HEK293 (cell line): ENCODE data around the gene KIAA1958.
A peak's percentile ranks its signal among the peaks of the same experiment; 100 is the strongest.

Source experiments
- CTCF ChIA-PET: fragments of 350-600 bp; formaldehyde crosslinking; extraction: SDS; loops from one replicate; lab custom pipeline; 2021; ENCODE audit warnings: antibody characterized with exemption; lab: Yijun Ruan, JAX
- POLR2A ChIA-PET: fragments of 300-600 bp; formaldehyde crosslinking; extraction: SDS; loops from one replicate; lab custom pipeline; 2020; ENCODE audit warnings: antibody characterized with exemption, inconsistent platforms; lab: Yijun Ruan, JAX
- H3K27ac ChIP-seq: fragments of 200-500 bp; sonication (Bioruptor generic); 2 replicates; pipeline ENCODE4 v1.5.1; 2014; ENCODE audit warnings: low read depth, low read length, control low read depth, inconsistent platforms; ENCODE audit errors: extremely low read depth
- H3K36me3 ChIP-seq, 2 experiments: fragments of 200-500 bp in 1 of 2; sonication (Bioruptor generic) in 1 of 2; 1 replicate in 1 of 2; 2 replicates in 1 of 2; pipeline ENCODE4 v1.5.1; 2014 to 2017; ENCODE audit warnings: inconsistent platforms in 2 of 2, low read length in 2 of 2; ENCODE audit not compliant: control insufficient read depth in 2 of 2, insufficient read depth in 1 of 2
- H3K4me1 ChIP-seq: fragments of 200-500 bp; sonication (Bioruptor generic); 2 replicates; pipeline ENCODE4 v1.5.1; 2014; ENCODE audit warnings: mild to moderate bottlenecking, low read length, inconsistent platforms; ENCODE audit not compliant: control insufficient read depth, insufficient read depth
- H3K4me3 ChIP-seq: 2 replicates; pipeline ENCODE4 v1.5.1; 2011; ENCODE audit warnings: low read depth, mild to moderate bottlenecking, control low read depth, low read length, moderate library complexity
- H3K9me3 ChIP-seq: fragments of 200-500 bp; sonication (Bioruptor generic); 2 replicates; pipeline ENCODE4 v1.5.1; 2014; ENCODE audit warnings: low read depth, low read length, inconsistent platforms; ENCODE audit not compliant: control insufficient read depth, insufficient read depth
- FEZF1 ChIP-seq: fragments of 450-650 bp; formaldehyde crosslinking; IDR thresholded peaks from 2 replicates; pipeline ENCODE4 v1.5.1; 2016; ENCODE audit warnings: missing biosample characterization, missing genetic modification characterization
- HOXA7 ChIP-seq: sonication (generic); formaldehyde crosslinking; IDR thresholded peaks from 2 replicates; pipeline ENCODE4 v1.8.1; 2022; ENCODE audit warnings: missing genetic modification reagents, borderline replicate concordance
- KLF1 ChIP-seq: fragments of 450-650 bp; formaldehyde crosslinking; IDR thresholded peaks from 2 replicates; pipeline ENCODE4 v1.5.1; 2016; ENCODE audit warnings: missing biosample characterization, missing genetic modification characterization
- PRDM10 ChIP-seq: fragments of 450-650 bp; formaldehyde crosslinking; IDR thresholded peaks from 2 replicates; pipeline ENCODE4 v1.5.1; 2016; ENCODE audit warnings: missing biosample characterization, missing genetic modification characterization
- SCRT1 ChIP-seq: fragments of 450-650 bp; formaldehyde crosslinking; IDR thresholded peaks from 2 replicates; pipeline ENCODE4 v1.5.1; 2016; ENCODE audit warnings: missing biosample characterization, missing genetic modification characterization, borderline replicate concordance
- SP3 ChIP-seq: fragments of 450-650 bp; formaldehyde crosslinking; IDR thresholded peaks from 2 replicates; pipeline ENCODE4 v1.5.1; 2016; ENCODE audit warnings: missing biosample characterization, missing genetic modification characterization
- SP7 ChIP-seq: fragments of 450-650 bp; formaldehyde crosslinking; IDR thresholded peaks from 2 replicates; pipeline ENCODE4 v1.5.1; 2016; ENCODE audit warnings: missing biosample characterization, missing genetic modification characterization
- TRIM28 ChIP-seq: IDR thresholded peaks from 2 replicates; pipeline ENCODE4 v1.6.1; 2011; ENCODE audit warnings: low read length, control low read depth, borderline replicate concordance
- TSHZ1 ChIP-seq: fragments of 450-650 bp; formaldehyde crosslinking; IDR thresholded peaks from 2 replicates; pipeline ENCODE4 v1.5.1; 2016; ENCODE audit warnings: missing biosample characterization, missing genetic modification characterization, borderline replicate concordance
- ZFP37 ChIP-seq: fragments of 450-650 bp; formaldehyde crosslinking; IDR thresholded peaks from 2 replicates; pipeline ENCODE4 v1.5.1; 2016; ENCODE audit warnings: missing biosample characterization, missing genetic modification characterization
- ZNF140 ChIP-seq: fragments of 450-650 bp; formaldehyde crosslinking; IDR thresholded peaks from 2 replicates; pipeline ENCODE4 v1.5.1; 2016; ENCODE audit warnings: missing biosample characterization, missing genetic modification characterization
- ZNF174 ChIP-seq: fragments of 450-650 bp; formaldehyde crosslinking; IDR thresholded peaks from 2 replicates; pipeline ENCODE4 v1.5.0; 2017; ENCODE audit warnings: missing biosample characterization, mild to moderate bottlenecking, missing genetic modification characterization
- ZNF184 ChIP-seq: fragments of 450-650 bp; IDR thresholded peaks from 2 replicates; pipeline ENCODE4 v1.5.1; 2018; ENCODE audit warnings: missing biosample characterization, mild to moderate bottlenecking, missing genetic modification characterization
- ZNF202 ChIP-seq: fragments of 450-650 bp; formaldehyde crosslinking; IDR thresholded peaks from 2 replicates; pipeline ENCODE4 v1.5.1; 2016; ENCODE audit warnings: missing biosample characterization, missing genetic modification characterization, borderline replicate concordance
- ZNF221 ChIP-seq: fragments of 450-650 bp; formaldehyde crosslinking; IDR thresholded peaks from 2 replicates; pipeline ENCODE4 v1.5.1; 2017; ENCODE audit warnings: missing biosample characterization, missing genetic modification characterization, borderline replicate concordance
- ZNF324 ChIP-seq: fragments of 450-650 bp; formaldehyde crosslinking; IDR thresholded peaks from 2 replicates; pipeline ENCODE4 v1.5.1; 2016; ENCODE audit warnings: missing biosample characterization, missing genetic modification characterization
- ZNF341 ChIP-seq: fragments of 450-650 bp; formaldehyde crosslinking; IDR thresholded peaks from 2 replicates; pipeline ENCODE4; 2016; ENCODE audit warnings: low read depth, missing biosample characterization, missing genetic modification characterization
- ZNF391 ChIP-seq: fragments of 450-650 bp; formaldehyde crosslinking; IDR thresholded peaks from 2 replicates; pipeline ENCODE4 v1.5.1; 2016; ENCODE audit warnings: low read depth, missing biosample characterization, missing genetic modification characterization, borderline replicate concordance
- ZNF416 ChIP-seq: fragments of 450-650 bp; formaldehyde crosslinking; IDR thresholded peaks from 2 replicates; pipeline ENCODE4 v1.5.1; 2016; ENCODE audit warnings: missing biosample characterization, missing genetic modification characterization
- ZNF473 ChIP-seq: fragments of 450-650 bp; formaldehyde crosslinking; IDR thresholded peaks from 2 replicates; pipeline ENCODE4 v1.5.1; 2017; ENCODE audit warnings: missing biosample characterization, missing genetic modification characterization
- ZNF580 ChIP-seq: fragments of 450-650 bp; formaldehyde crosslinking; IDR thresholded peaks from 2 replicates; pipeline ENCODE4 v1.5.1; 2016; ENCODE audit warnings: missing biosample characterization, missing genetic modification characterization
- ZNF596 ChIP-seq: fragments of 450-650 bp; IDR thresholded peaks from 2 replicates; pipeline ENCODE4 v1.5.0; 2018; ENCODE audit warnings: missing biosample characterization, mild to moderate bottlenecking, missing genetic modification characterization, moderate library complexity
- ZNF623 ChIP-seq: fragments of 450-650 bp; formaldehyde crosslinking; IDR thresholded peaks from 2 replicates; pipeline ENCODE4 v1.5.1; 2016; ENCODE audit warnings: missing biosample characterization, missing genetic modification characterization
- ZNF660 ChIP-seq: fragments of 450-650 bp; IDR thresholded peaks from 2 replicates; pipeline ENCODE4 v1.5.1; 2018; ENCODE audit warnings: missing biosample characterization, mild to moderate bottlenecking, missing genetic modification characterization
- ZNF670 ChIP-seq: fragments of 450-650 bp; formaldehyde crosslinking; IDR thresholded peaks from 2 replicates; pipeline ENCODE4 v1.5.1; 2016; ENCODE audit warnings: missing biosample characterization, missing genetic modification characterization, low read depth
- ZNF785 ChIP-seq: fragments of 450-650 bp; formaldehyde crosslinking; IDR thresholded peaks from 2 replicates; pipeline ENCODE4 v1.5.1; 2016; ENCODE audit warnings: missing biosample characterization, missing genetic modification characterization
- ZSCAN16 ChIP-seq: fragments of 450-650 bp; formaldehyde crosslinking; IDR thresholded peaks from 2 replicates; pipeline ENCODE4 v1.5.1; 2016; ENCODE audit warnings: missing biosample characterization, missing genetic modification characterization
- ZSCAN23 ChIP-seq: fragments of 450-650 bp; formaldehyde crosslinking; IDR thresholded peaks from 2 replicates; pipeline ENCODE4 v1.5.1; 2016; ENCODE audit warnings: missing biosample characterization, missing genetic modification characterization
- ZSCAN30 ChIP-seq: fragments of 450-650 bp; IDR thresholded peaks from 2 replicates; pipeline ENCODE4 v1.5.1; 2018; ENCODE audit warnings: missing biosample characterization, mild to moderate bottlenecking, missing genetic modification characterization, moderate library complexity
- TF ChIP-seq, protein P1 (sequence below): fragments of 450-650 bp; formaldehyde crosslinking; IDR thresholded peaks from 2 replicates; pipeline ENCODE4 v1.5.1; 2016; ENCODE audit warnings: missing biosample characterization, missing genetic modification characterization

The KIAA1958 gene

GRCh38 chr9:112486221-112487007 is at the start of gene KIAA1958 (continued):
- TF ChIP-seq ZNF416 (tag by site-specific recombination): no peak
- TF ChIP-seq ZNF221: no peak
- TF ChIP-seq SCRT1 (tag by site-specific recombination): peak; percentile 65; the same call in 1 of the 2 replicates
- TF ChIP-seq ZNF660 (tag by site-specific recombination): 0 out of 2 replicates have a peak, but pooled peaks have one; percentile 16
- peak; percentile 63; the same call in 1 of the 2 replicates for TF ChIP-seq TRIM28
- TF ChIP-seq SP7 (tag by site-specific recombination): peak; percentile 75
- no peak for TF ChIP-seq ZNF670 (tag by site-specific recombination)
- peak; percentile 85; the same call in 1 of the 2 replicates for TF ChIP-seq ZSCAN30
- TF ChIP-seq SP3: peak; percentile 45; the same call in 1 of the 2 replicates
- TF ChIP-seq ZSCAN16: peak; percentile 99
- TF ChIP-seq ZNF202 (tag by site-specific recombination): no peak
- TF ChIP-seq, all 188 proteins: peak for 49

DNA sequence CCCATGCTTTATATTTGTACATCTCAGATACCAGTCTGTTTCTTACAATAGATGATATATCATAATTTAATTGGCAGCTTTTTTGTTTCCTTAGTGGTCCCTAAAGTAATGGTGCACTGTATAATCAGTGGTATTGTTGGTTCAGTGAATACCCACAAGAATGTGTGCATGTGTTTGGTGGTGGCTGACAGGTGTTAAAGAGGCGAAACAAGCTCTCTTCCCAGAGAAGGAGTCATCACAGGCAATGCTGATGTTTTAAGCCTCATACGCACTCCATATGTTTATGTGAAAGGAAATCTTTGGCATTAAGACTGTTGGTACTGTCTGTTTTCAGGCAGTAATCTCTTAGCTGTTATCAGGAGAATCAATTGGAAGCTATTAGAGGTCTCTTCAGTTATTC is 49.2 kb upstream of the KIAA1958 start:
- POLR2A ChIA-PET: no interaction called here
- CTCF ChIA-PET: interaction anchor here (0.7 kb wide), 1 partner anchor 1090 kb away, joined by 3 read pairs; no protein-coding TSS in a partner anchor

More for the DNA sequence above, 49.2 kb upstream of the KIAA1958 start:
- H3K4me1 ChIP-seq: no peaks in the 10 kb centered on the region
- H3K9me3 ChIP-seq: no peaks in the 10 kb centered on the region
- no peak overlapping the region for H3K27ac ChIP-seq
- no peaks in the 10 kb centered on the region; a peak in 1 of 3 replicates for H3K36me3 ChIP-seq
- TF ChIP-seq, protein P1, sequence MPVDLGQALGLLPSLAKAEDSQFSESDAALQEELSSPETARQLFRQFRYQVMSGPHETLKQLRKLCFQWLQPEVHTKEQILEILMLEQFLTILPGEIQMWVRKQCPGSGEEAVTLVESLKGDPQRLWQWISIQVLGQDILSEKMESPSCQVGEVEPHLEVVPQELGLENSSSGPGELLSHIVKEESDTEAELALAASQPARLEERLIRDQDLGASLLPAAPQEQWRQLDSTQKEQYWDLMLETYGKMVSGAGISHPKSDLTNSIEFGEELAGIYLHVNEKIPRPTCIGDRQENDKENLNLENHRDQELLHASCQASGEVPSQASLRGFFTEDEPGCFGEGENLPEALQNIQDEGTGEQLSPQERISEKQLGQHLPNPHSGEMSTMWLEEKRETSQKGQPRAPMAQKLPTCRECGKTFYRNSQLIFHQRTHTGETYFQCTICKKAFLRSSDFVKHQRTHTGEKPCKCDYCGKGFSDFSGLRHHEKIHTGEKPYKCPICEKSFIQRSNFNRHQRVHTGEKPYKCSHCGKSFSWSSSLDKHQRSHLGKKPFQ (tag by site-specific recombination): no peak
- TF ChIP-seq HOXA7 (CRISPR knock-in tag) (no peak), ZNF391 (tag by site-specific recombination) (no peak), ZSCAN23 (tag by site-specific recombination) (no peak), TSHZ1 (tag by site-specific recombination) (no peak), ZNF324 (tag by site-specific recombination) (no peak), ZNF623 (tag by site-specific recombination) (no peak), ZNF580 (tag by site-specific recombination) (no peak), ZNF341 (tag by site-specific recombination) (no peak), ZNF473 (tag by site-specific recombination) (no peak), ZNF596 (no peak), ZFP37 (tag by site-specific recombination) (no peak), KLF1 (tag by site-specific recombination) (no peak), ZNF174 (tag by site-specific recombination) (no peak), ZNF140 (tag by site-specific recombination) (no peak), ZNF184 (tag by site-specific recombination) (no peak), PRDM10 (tag by site-specific recombination) (no peak), ZNF785 (no peak), FEZF1 (tag by site-specific recombination) (no peak)
- no peak overlapping the region for H3K4me3 ChIP-seq
